ENCODE data around the gene PCA3.
A peak's percentile ranks its signal among the peaks of the same experiment; 100 is the strongest.

Gene PCA3

GRCh38 chr9:76764138-76764537 is at the start of gene PCA3:
Gene PCA3 (plus strand): TSS chr9:76764438.
- Mint-ChIP-seq H3K27ac (no peak within 1 kb of the TSS), H3K27me3 (peaks cover 5% of the 10 kb centered on the region), H3K4me1 (ENCODE audit: low read depth) (peaks cover 13% of the 10 kb centered on the region), H3K36me3 (ENCODE audit: low read depth) (no peaks in the 10 kb centered on the region), H3K4me3 (no peak within 1 kb of the TSS), H3K9me3 (no peaks in the 10 kb centered on the region)
- intact Hi-C loops (cut with micrococcal nuclease), result no loop called here

GRCh38 chr9:76716085-76716672 is 48.1 kb upstream of the PCA3 start:
- intact Hi-C loops (cut with micrococcal nuclease), result no loop called here
- Mint-ChIP-seq H3K9me3 (no peaks in the 10 kb centered on the region), H3K4me1 (ENCODE audit: low read depth) (peaks cover 9% of the 10 kb centered on the region), H3K4me3 (no peak overlapping the region), H3K36me3 (ENCODE audit: low read depth) (no peaks in the 10 kb centered on the region), H3K27ac (no peak overlapping the region), H3K27me3 (peaks cover 5% of the 10 kb centered on the region)

GRCh38 chr9:76717176-76717575 is 47.1 kb upstream of the PCA3 start:
- intact Hi-C loops (cut with micrococcal nuclease), result no loop called here
- Mint-ChIP-seq H3K36me3 (ENCODE audit: low read depth) (no peaks in the 10 kb centered on the region), H3K27me3 (peaks cover 5% of the 10 kb centered on the region), H3K4me1 (ENCODE audit: low read depth) (peaks cover 9% of the 10 kb centered on the region), H3K27ac (peak overlapping the region; percentile 32), H3K9me3 (no peaks in the 10 kb centered on the region), H3K4me3 (no peak overlapping the region)

- intact Hi-C loops (cut with micrococcal nuclease), result no loop called here
- H3K36me3 Mint-ChIP-seq (ENCODE audit: low read depth), result no peaks in the 10 kb centered on the region
- H3K9me3 Mint-ChIP-seq, result no peaks in the 10 kb centered on the region
- peaks cover 5% of the 10 kb centered on the region for H3K27me3 Mint-ChIP-seq
- H3K4me1 Mint-ChIP-seq (ENCODE audit: low read depth), result peaks cover 9% of the 10 kb centered on the region
- peak overlapping the region; percentile 32 for H3K27ac Mint-ChIP-seq
- H3K4me3 Mint-ChIP-seq, result no peak overlapping the region
These were observed 46.6 kb upstream of the PCA3 start for GRCh38 chr9:76717613-76718012.

- Mint-ChIP-seq H3K4me3 (no peak overlapping the region), H3K9me3 (no peaks in the 10 kb centered on the region), H3K36me3 (ENCODE audit: low read depth) (no peaks in the 10 kb centered on the region), H3K27me3 (peaks cover 5% of the 10 kb centered on the region), H3K4me1 (ENCODE audit: low read depth) (peaks cover 9% of the 10 kb centered on the region), H3K27ac (no peak overlapping the region)
- intact Hi-C loops (cut with micrococcal nuclease), result no loop called here
These were observed 46.1 kb upstream of the PCA3 start for GRCh38 chr9:76718166-76718565.

- no peak overlapping the region for H3K4me3 Mint-ChIP-seq
- no peaks in the 10 kb centered on the region for H3K9me3 Mint-ChIP-seq
- H3K36me3 Mint-ChIP-seq (ENCODE audit: low read depth), result no peaks in the 10 kb centered on the region
- H3K27ac Mint-ChIP-seq, result no peak overlapping the region
- intact Hi-C loops (cut with micrococcal nuclease), result no loop called here
- peaks cover 9% of the 10 kb centered on the region for H3K4me1 Mint-ChIP-seq (ENCODE audit: low read depth)
- H3K27me3 Mint-ChIP-seq, result peaks cover 8% of the 10 kb centered on the region
These were observed 44.0 kb upstream of the PCA3 start for GRCh38 chr9:76720245-76720644.

GRCh38 chr9:76725011-76725546 is 39.2 kb upstream of the PCA3 start:
- H3K9me3 Mint-ChIP-seq, result no peaks in the 10 kb centered on the region
- no peaks in the 10 kb centered on the region for H3K4me1 Mint-ChIP-seq (ENCODE audit: low read depth)
- no peak overlapping the region for H3K4me3 Mint-ChIP-seq
- peaks cover 13% of the 10 kb centered on the region for H3K27me3 Mint-ChIP-seq
- intact Hi-C loops (cut with micrococcal nuclease), result no loop called here
- no peak overlapping the region for H3K27ac Mint-ChIP-seq
- H3K36me3 Mint-ChIP-seq (ENCODE audit: low read depth), result no peaks in the 10 kb centered on the region

- Mint-ChIP-seq H3K4me1 (ENCODE audit: low read depth) (no peaks in the 10 kb centered on the region), H3K27ac (no peak overlapping the region), H3K9me3 (no peaks in the 10 kb centered on the region), H3K27me3 (peaks cover 11% of the 10 kb centered on the region), H3K4me3 (no peak overlapping the region), H3K36me3 (ENCODE audit: low read depth) (no peaks in the 10 kb centered on the region)
- intact Hi-C loops (cut with micrococcal nuclease), result no loop called here
These were observed 38.4 kb upstream of the PCA3 start for GRCh38 chr9:76725885-76726284.

- Mint-ChIP-seq H3K27me3 (peaks cover 8% of the 10 kb centered on the region), H3K4me1 (ENCODE audit: low read depth) (no peaks in the 10 kb centered on the region), H3K36me3 (ENCODE audit: low read depth) (no peaks in the 10 kb centered on the region), H3K27ac (no peak overlapping the region), H3K4me3 (no peak overlapping the region), H3K9me3 (no peaks in the 10 kb centered on the region)
- intact Hi-C loops (cut with micrococcal nuclease), result no loop called here
These were observed 35.1 kb upstream of the PCA3 start for GRCh38 chr9:76729116-76729515.

- peaks cover 10% of the 10 kb centered on the region for H3K27me3 Mint-ChIP-seq
- H3K4me1 Mint-ChIP-seq (ENCODE audit: low read depth), result no peaks in the 10 kb centered on the region
- H3K9me3 Mint-ChIP-seq, result no peaks in the 10 kb centered on the region
These were observed 34.1 kb upstream of the PCA3 start for GRCh38 chr9:76729980-76730737.

GRCh38 chr9:76730801-76731200 is 33.4 kb upstream of the PCA3 start:
- no peaks in the 10 kb centered on the region for H3K36me3 Mint-ChIP-seq (ENCODE audit: low read depth)
- H3K4me3 Mint-ChIP-seq, result no peak overlapping the region
- intact Hi-C loops (cut with micrococcal nuclease), result no loop called here
- H3K27ac Mint-ChIP-seq, result no peak overlapping the region
- no peaks in the 10 kb centered on the region for H3K4me1 Mint-ChIP-seq (ENCODE audit: low read depth)
- H3K27me3 Mint-ChIP-seq, result peaks cover 6% of the 10 kb centered on the region
- no peaks in the 10 kb centered on the region for H3K9me3 Mint-ChIP-seq

More at GRCh38 chr9:76729980-76730737, 34.1 kb upstream of the PCA3 start:
- no peak overlapping the region for H3K27ac Mint-ChIP-seq
- no peak overlapping the region for H3K4me3 Mint-ChIP-seq
- H3K36me3 Mint-ChIP-seq (ENCODE audit: low read depth), result no peaks in the 10 kb centered on the region
- intact Hi-C loops (cut with micrococcal nuclease), result no loop called here

GRCh38 chr9:76732341-76732958 is 31.8 kb upstream of the PCA3 start:
- Mint-ChIP-seq H3K27me3 (peaks cover 1% of the 10 kb centered on the region), H3K4me1 (ENCODE audit: low read depth) (no peaks in the 10 kb centered on the region), H3K27ac (no peak overlapping the region), H3K9me3 (no peaks in the 10 kb centered on the region), H3K4me3 (no peak overlapping the region), H3K36me3 (ENCODE audit: low read depth) (no peaks in the 10 kb centered on the region)
- intact Hi-C loops (cut with micrococcal nuclease), result no loop called here

- Mint-ChIP-seq H3K9me3 (no peaks in the 10 kb centered on the region), H3K4me1 (ENCODE audit: low read depth) (no peaks in the 10 kb centered on the region), H3K36me3 (ENCODE audit: low read depth) (no peaks in the 10 kb centered on the region), H3K27me3 (peaks cover 1% of the 10 kb centered on the region), H3K27ac (no peak overlapping the region), H3K4me3 (no peak overlapping the region)
- intact Hi-C loops (cut with micrococcal nuclease), result no loop called here
These were observed 31.1 kb upstream of the PCA3 start for GRCh38 chr9:76733096-76733495.

GRCh38 chr9:76734716-76735115 is 29.5 kb upstream of the PCA3 start:
- H3K4me1 Mint-ChIP-seq (ENCODE audit: low read depth), result no peaks in the 10 kb centered on the region
- no peaks in the 10 kb centered on the region for H3K36me3 Mint-ChIP-seq (ENCODE audit: low read depth)
- H3K27me3 Mint-ChIP-seq, result peaks cover 1% of the 10 kb centered on the region
- no peaks in the 10 kb centered on the region for H3K9me3 Mint-ChIP-seq
- intact Hi-C loops (cut with micrococcal nuclease), result no loop called here
- no peak overlapping the region for H3K27ac Mint-ChIP-seq
- no peak overlapping the region for H3K4me3 Mint-ChIP-seq
